Endothelial cell of umbilical vein (primary cell): ENCODE measurements around the gene ST6GAL1.
"Not testable (repeated sequence)": the region's sequence is repeated elsewhere in the genome, so short reads cannot be mapped to it uniquely, and the experiment has no call there.

ENCODE experiments used
- CTCF ChIP-seq, 2 donors: IDR thresholded peaks; 1 replicate in 1 of 2; 2 replicates in 1 of 2; pipeline ENCODE4 v1.5.1; 2011; ENCODE audit warnings: low read length in 2 of 2, mild to moderate bottlenecking in 2 of 2, moderate library complexity in 2 of 2, control low read depth in 1 of 2, inconsistent platforms in 1 of 2, low read depth in 1 of 2; ENCODE audit not compliant: insufficient read depth in 1 of 2; ENCODE audit errors: extremely low read depth in 1 of 2
- EZH2 ChIP-seq: IDR thresholded peaks from 2 replicates; pipeline ENCODE4 v1.6.1; 2012; ENCODE audit warnings: borderline replicate concordance, low read depth, mild to moderate bottlenecking, moderate library complexity, low read length, inconsistent platforms; ENCODE audit not compliant: severe bottlenecking
- FOS ChIP-seq: IDR thresholded peaks from 2 replicates; pipeline ENCODE4 v1.6.1; 2011; ENCODE audit warnings: mild to moderate bottlenecking, low read length, moderate library complexity, borderline replicate concordance; ENCODE audit not compliant: insufficient read depth
- GATA2 ChIP-seq: IDR thresholded peaks from 2 replicates; pipeline ENCODE4 v1.7.0; 2011; ENCODE audit warnings: low read depth, mild to moderate bottlenecking, moderate library complexity, mixed read lengths, low read length; ENCODE audit not compliant: insufficient read length, insufficient read depth
- MAX ChIP-seq: IDR thresholded peaks from 2 replicates; pipeline ENCODE4 v1.6.1; 2011; ENCODE audit not compliant: insufficient read depth, insufficient read length
- MYC ChIP-seq: IDR thresholded peaks from one replicate; pipeline ENCODE4 v1.6.1; 2011; ENCODE audit warnings: mild to moderate bottlenecking, low read depth, low read length
- POLR2A ChIP-seq: IDR thresholded peaks from 2 replicates; pipeline ENCODE4 v1.6.1; 2012; ENCODE audit warnings: low read depth, mild to moderate bottlenecking, control low read depth, low read length
- POLR2AphosphoS5 ChIP-seq: IDR thresholded peaks from 2 replicates; pipeline ENCODE4 v1.6.1; 2012; ENCODE audit warnings: low read depth, mild to moderate bottlenecking, control low read depth, low read length, moderate library complexity; ENCODE audit not compliant: insufficient read depth

- not testable (repeated sequence) for TF ChIP-seq CTCF (IDR thresholded peaks at IDR 0.05; ENCODE audit: extremely low read depth in 1 of 2, insufficient read depth in 1 of 2, low read depth in 1 of 2, low read length in 2 of 2); POLR2AphosphoS5; EZH2; GATA2; POLR2A; FOS; MAX; MYC
Observed at GRCh38 chr3:187054433-187054832, 124.1 kb downstream of the ST6GAL1 start.
